Panc1 (cell line): ENCODE data around the gene SLC16A7.

Experiments
- CTCF ChIP-seq: fragments of 450-650 bp; IDR thresholded peaks from 2 replicates; pipeline ENCODE4 v1.5.1; 2017; ENCODE audit warnings: mild to moderate bottlenecking
- POLR2AphosphoS5 ChIP-seq: IDR thresholded peaks from 2 replicates; pipeline ENCODE4 v1.6.1; 2012; ENCODE audit warnings: mild to moderate bottlenecking, low read depth, low read length, moderate library complexity
- REST ChIP-seq, 2 experiments: IDR thresholded peaks; 2 replicates each; pipeline ENCODE4 v1.6.1; 2011 to 2012; ENCODE audit warnings: low read depth in 2 of 2, control low read depth in 1 of 2, low read length in 1 of 2, mild to moderate bottlenecking in 1 of 2, moderate library complexity in 1 of 2; ENCODE audit not compliant: insufficient read depth in 1 of 2
- SIN3A ChIP-seq: IDR thresholded peaks from 2 replicates; pipeline ENCODE4 v1.6.1; 2012; ENCODE audit warnings: low read depth, mild to moderate bottlenecking, low read length, moderate library complexity, borderline replicate concordance; ENCODE audit not compliant: insufficient read depth
- TCF7L2 ChIP-seq: IDR thresholded peaks from 2 replicates; pipeline ENCODE4 v1.6.1; 2011; ENCODE audit warnings: mild to moderate bottlenecking, low read depth, low read length, inconsistent platforms

GRCh38 chr12:59780605-59781135 is 184.8 kb downstream of the SLC16A7 start:
- TF ChIP-seq REST (IDR thresholded peaks at IDR 0.05; ENCODE audit: insufficient read depth in 1 of 2, low read depth in 2 of 2, low read length in 1 of 2) (no peak), CTCF (no peak; the same call in 1 of the 2 replicates), POLR2AphosphoS5 (no peak), TCF7L2 (no peak), SIN3A (no peak)
